ENCODE results near the gene MYLK. TPM values are rescaled to one million over a fixed set of nuclear protein-coding genes. Genes with fewer than 3 reads are reported as not detected.

MYLK gene
- total RNA-seq, 1 donor from 2014 or later: 4.3 TPM

- H3K4me3 Mint-ChIP-seq (ENCODE audit: unreplicated experiment): no peak overlapping the region
- no peak overlapping the region for H3K27ac Mint-ChIP-seq (ENCODE audit: unreplicated experiment)
- peaks cover 7% of the 10 kb centered on the region for H3K4me1 Mint-ChIP-seq (ENCODE audit: low read depth, unreplicated experiment)
- no peak for TF ChIP-seq CTCF (IDR thresholded peaks at IDR 0.05; ENCODE audit: partially characterized antibody, unreplicated experiment)
- H3K27me3 Mint-ChIP-seq (ENCODE audit: unreplicated experiment): no peaks in the 10 kb centered on the region
- H3K9me3 Mint-ChIP-seq (ENCODE audit: unreplicated experiment): no peaks in the 10 kb centered on the region
- no peak for DNase-seq
- no peaks in the 10 kb centered on the region for H3K36me3 Mint-ChIP-seq (ENCODE audit: unreplicated experiment)
Measured at GRCh38 chr3:123805504-123805903, 78.6 kb downstream of the MYLK start.

GRCh38 chr3:123805101-123805500 is 79.0 kb downstream of the MYLK start:
- peaks cover 7% of the 10 kb centered on the region for H3K4me1 Mint-ChIP-seq (ENCODE audit: low read depth, unreplicated experiment)
- H3K4me3 Mint-ChIP-seq (ENCODE audit: unreplicated experiment): no peak overlapping the region
- no peak for DNase-seq
- no peaks in the 10 kb centered on the region for H3K9me3 Mint-ChIP-seq (ENCODE audit: unreplicated experiment)
- no peak overlapping the region for H3K27ac Mint-ChIP-seq (ENCODE audit: unreplicated experiment)
- H3K36me3 Mint-ChIP-seq (ENCODE audit: unreplicated experiment): no peaks in the 10 kb centered on the region
- no peak for TF ChIP-seq CTCF (IDR thresholded peaks at IDR 0.05; ENCODE audit: partially characterized antibody, unreplicated experiment)
- no peaks in the 10 kb centered on the region for H3K27me3 Mint-ChIP-seq (ENCODE audit: unreplicated experiment)

- Mint-ChIP-seq H3K4me1 (ENCODE audit: low read depth, unreplicated experiment) (peaks cover 7% of the 10 kb centered on the region), H3K4me3 (ENCODE audit: unreplicated experiment) (no peak overlapping the region), H3K27me3 (ENCODE audit: unreplicated experiment) (no peaks in the 10 kb centered on the region), H3K36me3 (ENCODE audit: unreplicated experiment) (no peaks in the 10 kb centered on the region), H3K27ac (ENCODE audit: unreplicated experiment) (no peak overlapping the region), H3K9me3 (ENCODE audit: unreplicated experiment) (no peaks in the 10 kb centered on the region)
- no peak for DNase-seq
- no peak for TF ChIP-seq CTCF (IDR thresholded peaks at IDR 0.05; ENCODE audit: partially characterized antibody, unreplicated experiment)
Measured at GRCh38 chr3:123804676-123805075, 79.5 kb downstream of the MYLK start.

GRCh38 chr3:123803521-123803920 is 80.6 kb downstream of the MYLK start:
- TF ChIP-seq CTCF (IDR thresholded peaks at IDR 0.05; ENCODE audit: partially characterized antibody, unreplicated experiment): no peak
- Mint-ChIP-seq H3K9me3 (ENCODE audit: unreplicated experiment) (no peaks in the 10 kb centered on the region), H3K36me3 (ENCODE audit: unreplicated experiment) (no peaks in the 10 kb centered on the region), H3K27ac (ENCODE audit: unreplicated experiment) (no peak overlapping the region), H3K27me3 (ENCODE audit: unreplicated experiment) (no peaks in the 10 kb centered on the region), H3K4me3 (ENCODE audit: unreplicated experiment) (no peak overlapping the region), H3K4me1 (ENCODE audit: low read depth, unreplicated experiment) (peaks cover 7% of the 10 kb centered on the region)
- DNase-seq: no peak

- no peak for TF ChIP-seq CTCF (IDR thresholded peaks at IDR 0.05; ENCODE audit: partially characterized antibody, unreplicated experiment)
- Mint-ChIP-seq H3K27me3 (ENCODE audit: unreplicated experiment) (no peaks in the 10 kb centered on the region), H3K36me3 (ENCODE audit: unreplicated experiment) (no peaks in the 10 kb centered on the region), H3K9me3 (ENCODE audit: unreplicated experiment) (no peaks in the 10 kb centered on the region), H3K4me3 (ENCODE audit: unreplicated experiment) (no peak overlapping the region), H3K4me1 (ENCODE audit: low read depth, unreplicated experiment) (peaks cover 7% of the 10 kb centered on the region), H3K27ac (ENCODE audit: unreplicated experiment) (no peak overlapping the region)
- DNase-seq: no peak
Measured at GRCh38 chr3:123802007-123802625, 82.0 kb downstream of the MYLK start.
